HG03439 (cell line): Measurements from ENCODE around the gene PPP1CA.

Experiments
- ATAC-seq: cut with Tn5 transposase; IDR thresholded peaks from one replicate; pipeline ENCODE4 v1.9.1; 2021; ENCODE audit warnings: mild to moderate bottlenecking, moderate library complexity; ENCODE audit not compliant: unreplicated experiment

Gene PPP1CA

GRCh38 chr11:67387069-67387468, 14.6 kb downstream of the PPP1CA start:
- no peak for ATAC-seq

DNA sequence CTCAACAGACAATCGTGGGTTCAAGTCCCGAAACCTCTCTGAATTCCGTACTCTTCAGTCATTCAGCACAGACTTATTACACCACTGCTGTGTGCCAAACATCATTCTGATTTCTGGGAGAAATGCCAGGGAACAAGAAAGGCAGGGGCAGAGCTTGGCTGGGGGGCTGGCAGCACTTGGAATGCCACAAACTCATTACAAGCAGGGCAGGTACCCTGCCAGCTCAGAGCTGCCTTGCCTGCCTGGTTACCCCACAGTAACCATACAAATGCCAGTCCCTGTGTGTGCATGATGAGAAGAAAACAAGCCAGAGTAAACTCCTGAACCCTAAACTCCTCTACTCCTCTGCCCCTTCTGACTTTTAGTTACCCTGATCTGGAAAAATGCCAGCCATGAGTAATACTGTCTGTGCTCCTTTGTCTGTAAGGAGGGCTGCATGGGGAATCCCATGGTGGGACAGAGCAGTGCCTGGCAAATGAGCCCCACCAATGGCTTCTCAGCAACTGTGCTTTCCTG, 16.7 kb downstream of the PPP1CA start:
- ATAC-seq = no peak

GRCh38 chr11:67382276-67383136, 19.2 kb downstream of the PPP1CA start:
- ATAC-seq = no peak

DNA sequence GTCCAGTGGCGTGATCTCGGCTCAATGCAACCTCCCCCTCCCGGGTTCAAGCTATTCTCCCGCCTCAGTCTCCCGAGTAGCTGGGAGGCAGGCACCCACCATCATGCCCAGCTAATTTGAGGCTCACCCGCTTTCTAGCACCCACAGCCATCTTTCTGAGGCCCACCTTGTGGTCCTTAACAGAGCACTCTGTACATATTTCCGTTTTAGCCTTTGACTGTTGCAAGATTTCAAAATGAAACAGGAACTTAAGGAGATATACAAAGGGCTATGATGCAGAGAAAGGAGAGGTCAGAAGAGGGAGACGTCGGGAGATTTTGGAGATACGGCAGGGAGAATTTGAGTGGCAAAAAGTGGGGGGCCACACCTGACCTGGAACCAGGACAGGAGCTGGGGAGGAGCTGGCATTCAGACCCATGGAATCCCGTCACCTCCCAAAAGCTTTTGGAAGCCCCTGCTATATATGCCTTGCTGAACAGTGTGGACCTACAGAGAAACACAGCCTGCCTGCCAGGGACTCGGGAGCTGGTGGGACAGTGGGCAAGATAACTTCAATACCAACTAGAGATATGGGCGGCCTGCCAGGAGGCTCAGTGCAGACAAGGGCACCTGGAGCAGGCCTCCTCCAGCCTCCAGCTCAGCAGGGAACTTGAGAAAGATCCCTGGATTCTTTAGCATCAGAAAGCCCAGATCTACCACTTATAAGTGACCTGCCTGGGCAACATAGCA, 20.2 kb downstream of the PPP1CA start:
- ATAC-seq = no peak

- no peak for ATAC-seq
Measured at GRCh38 chr11:67379061-67380058, 22.3 kb downstream of the PPP1CA start.

DNA sequence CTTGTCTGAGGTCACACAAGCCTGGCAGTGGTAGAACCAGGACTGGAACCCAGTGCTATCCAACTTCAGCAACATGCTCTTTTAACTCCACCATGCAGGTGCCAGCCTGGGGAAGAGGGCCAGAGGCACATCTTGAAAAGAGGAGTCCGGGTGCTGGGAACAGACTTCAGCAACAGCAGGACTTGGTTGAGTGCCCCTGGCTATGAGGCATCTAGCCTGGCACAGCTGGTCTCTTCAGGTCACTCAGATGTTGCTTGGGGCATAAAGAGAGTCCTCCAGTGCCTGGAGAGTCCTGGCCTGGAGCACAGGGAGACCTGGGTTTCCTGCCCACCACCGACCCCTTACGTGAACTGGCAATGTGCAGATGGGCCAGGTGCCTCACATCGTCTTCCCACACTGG, 23.1 kb downstream of the PPP1CA start:
- ATAC-seq = no peak

- no peak for ATAC-seq
Measured at GRCh38 chr11:67376873-67377808, 24.5 kb downstream of the PPP1CA start.

DNA sequence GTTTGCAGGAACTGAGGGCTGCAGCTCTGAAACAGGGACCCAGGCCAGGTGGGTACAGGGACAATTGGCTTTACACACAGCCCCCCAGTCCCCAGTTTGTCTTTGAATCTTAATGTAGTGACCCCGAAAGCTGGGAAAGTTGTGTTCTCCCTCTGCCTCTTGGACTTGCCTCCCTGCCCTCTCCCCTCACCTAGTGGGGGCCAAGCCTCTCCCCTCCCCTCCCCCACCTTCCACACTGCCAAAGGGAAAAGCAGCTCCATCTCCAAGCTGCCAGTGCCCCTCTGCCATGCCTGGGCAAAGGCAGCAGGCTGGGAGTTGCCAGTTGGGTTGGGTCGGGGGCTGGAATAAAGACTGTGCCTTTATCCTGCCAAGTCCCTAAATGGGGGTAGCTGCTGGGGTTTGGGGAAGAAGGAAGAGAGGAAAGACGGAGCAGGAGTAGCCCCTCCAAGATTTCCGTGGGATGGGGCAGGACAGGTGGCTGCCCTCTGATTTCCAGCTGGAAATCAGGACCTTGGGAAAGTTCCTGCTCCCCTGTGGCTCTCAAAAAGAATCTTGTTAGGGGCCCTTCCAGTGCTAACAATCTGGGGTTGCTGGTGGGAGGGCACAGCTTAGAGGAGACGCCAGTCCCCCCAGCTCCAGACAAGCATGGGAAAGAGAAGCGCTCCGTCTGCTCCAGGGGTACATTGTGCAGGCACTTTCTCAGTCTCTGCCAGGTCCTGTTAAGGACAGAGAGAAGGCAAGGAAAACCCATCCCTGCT, 25.4 kb downstream of the PPP1CA start:
- no peak for ATAC-seq

GRCh38 chr11:67375320-67376055, 26.2 kb downstream of the PPP1CA start:
- no peak for ATAC-seq

DNA sequence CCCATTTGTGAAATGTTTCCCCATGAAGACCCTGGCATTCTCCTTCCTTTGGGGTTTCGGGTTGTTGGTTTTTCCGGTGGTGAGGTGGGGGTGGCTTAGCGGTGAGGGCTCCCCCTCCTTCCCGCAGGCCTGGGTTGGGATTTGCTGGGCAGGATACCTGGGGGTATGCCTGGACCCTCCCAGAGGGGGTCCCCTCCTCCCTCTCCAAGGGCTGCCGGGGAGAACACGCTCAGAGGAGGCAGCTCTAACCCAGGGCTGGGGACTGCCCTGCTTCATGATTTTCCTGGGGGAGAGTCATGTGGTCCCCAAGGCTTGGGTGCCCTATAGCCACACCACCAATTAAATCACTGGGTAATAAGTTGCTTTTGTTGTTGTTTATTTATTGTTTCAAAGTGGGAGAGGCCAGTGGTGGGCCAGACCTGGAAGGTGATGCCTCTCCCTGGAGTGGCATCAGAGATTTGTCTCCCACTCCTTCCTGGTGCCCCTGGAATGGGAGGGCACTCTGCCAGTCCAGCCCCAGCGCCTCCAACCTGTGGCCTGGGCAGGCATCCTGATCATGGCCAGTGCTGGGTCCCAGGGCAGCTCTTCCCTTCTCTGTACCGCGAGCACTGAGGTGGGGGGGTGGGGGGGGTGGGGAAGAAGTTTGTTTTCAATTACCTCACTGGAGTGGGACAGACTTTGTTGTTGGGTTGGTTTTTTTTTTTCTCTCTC, 26.9 kb downstream of the PPP1CA start:
- no peak for ATAC-seq

GRCh38 chr11:67373648-67374570, 27.7 kb downstream of the PPP1CA start:
- ATAC-seq = no peak

GRCh38 chr11:67372993-67373647, 28.5 kb downstream of the PPP1CA start, which contains the start of gene CLCF1:
CLCF1 (minus strand) TSS chr11:67373598; CDS start chr11:67373539, 59 bp downstream.
- no peak for ATAC-seq

DNA sequence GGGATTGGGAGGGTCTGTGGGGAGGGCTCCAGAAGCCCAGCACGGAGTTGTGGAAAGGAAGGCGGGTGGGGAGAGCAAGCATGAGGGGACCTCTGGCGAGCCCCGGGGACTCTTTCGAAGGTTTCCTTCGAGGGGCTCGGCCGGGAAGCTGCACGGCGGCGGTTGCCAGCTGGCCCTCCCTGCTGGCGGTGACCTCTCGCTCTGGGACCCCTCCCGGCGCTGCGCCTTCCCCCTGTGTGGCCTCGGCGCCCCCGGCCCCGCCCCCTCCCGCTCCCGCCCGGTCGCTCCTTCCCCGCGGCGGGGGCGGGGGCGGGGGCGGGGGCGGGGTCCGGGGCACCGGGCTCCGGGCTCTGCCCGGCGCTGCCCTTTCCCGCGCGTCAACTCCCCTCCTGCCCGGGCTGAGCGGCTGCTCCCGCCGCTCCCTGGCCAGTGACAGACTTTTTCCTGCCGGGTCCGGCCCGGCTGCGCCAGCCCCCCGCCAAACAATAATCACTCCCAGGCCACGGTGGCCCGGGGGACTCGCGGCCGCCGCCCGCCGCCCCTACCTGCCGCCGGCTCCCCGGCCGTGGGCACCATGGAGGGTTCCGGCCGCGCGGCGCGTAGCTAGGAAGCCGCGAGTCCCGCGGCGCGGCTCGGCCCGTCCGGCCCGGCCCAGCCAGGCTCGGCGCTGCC, 29.2 kb downstream of the PPP1CA start:
- ATAC-seq = no peak

DNA sequence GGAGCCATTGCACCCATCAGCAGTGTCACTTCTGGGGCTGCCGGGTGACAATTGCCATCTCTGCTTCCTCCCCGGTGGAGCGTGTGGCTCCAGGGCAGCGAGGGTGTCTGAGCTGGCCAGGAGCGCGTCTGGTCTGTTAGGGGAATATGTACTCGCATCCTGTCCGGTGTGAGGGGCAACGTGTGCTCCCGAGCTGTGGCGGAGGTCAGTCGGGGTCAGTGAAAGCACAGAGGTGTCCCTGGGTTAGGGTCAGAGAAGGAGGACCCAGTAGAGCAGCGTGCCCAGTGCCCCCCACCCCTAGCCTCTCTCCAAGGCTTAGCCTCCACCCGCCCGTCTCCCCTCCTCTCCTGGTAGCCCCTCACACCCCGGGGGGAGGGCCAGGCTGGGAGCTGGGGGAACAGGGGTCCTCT, 29.7 kb downstream of the PPP1CA start:
- no peak for ATAC-seq

- no peak for ATAC-seq
Measured at GRCh38 chr11:67371189-67371910, 30.3 kb downstream of the PPP1CA start.
